Islet precursor cell (in vitro differentiated cells): ENCODE data around the gene CBR1.

Experiments used
- DNase-seq: peaks from one replicate; pipeline ENCODE4 v3.0.0-alpha.2; 2018

Gene CBR1

GRCh38 chr21:36069713-36070583, at the start of gene CBR1:
Gene CBR1, plus strand, starts transcription at chr21:36070024. Its CDS starts 92 bp downstream, at chr21:36070116.
- peak; percentile 86 for DNase-seq

GRCh38 chr21:36021251-36021837, 48.5 kb upstream of the CBR1 start:
- no peak for DNase-seq

DNA sequence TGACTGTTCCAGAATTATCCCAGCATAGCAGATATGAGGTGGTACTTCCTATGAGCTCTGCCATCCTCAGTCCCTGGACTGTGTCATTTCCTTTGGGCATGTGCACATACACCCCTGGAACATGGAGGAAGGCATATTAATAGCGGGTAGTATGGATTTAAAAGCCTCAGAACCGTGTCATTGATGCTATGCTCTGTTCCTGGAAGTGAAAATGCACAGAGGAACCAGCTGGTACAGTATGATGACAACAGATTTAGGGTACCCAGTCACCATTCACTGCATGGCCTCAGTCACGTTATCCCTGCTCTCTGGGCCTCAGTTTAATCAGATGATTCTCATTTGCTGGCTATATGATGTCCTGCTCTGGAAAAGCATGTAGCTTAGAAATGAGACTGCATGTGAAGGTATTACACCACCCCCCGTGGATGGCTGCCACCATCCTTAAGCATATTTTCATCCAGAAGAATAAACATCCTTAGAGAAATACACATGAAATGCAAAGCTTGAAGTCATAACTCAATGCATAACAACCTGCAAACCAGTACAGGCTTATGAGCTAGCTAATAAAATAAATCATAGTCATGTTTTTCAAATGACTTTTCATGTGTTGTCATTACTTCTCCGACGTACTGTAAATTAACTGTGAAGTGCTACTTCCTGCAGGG, 47.3 kb upstream of the CBR1 start:
- DNase-seq, result no peak

GRCh38 chr21:36023092-36023480, 46.7 kb upstream of the CBR1 start:
- DNase-seq, result no peak

DNA sequence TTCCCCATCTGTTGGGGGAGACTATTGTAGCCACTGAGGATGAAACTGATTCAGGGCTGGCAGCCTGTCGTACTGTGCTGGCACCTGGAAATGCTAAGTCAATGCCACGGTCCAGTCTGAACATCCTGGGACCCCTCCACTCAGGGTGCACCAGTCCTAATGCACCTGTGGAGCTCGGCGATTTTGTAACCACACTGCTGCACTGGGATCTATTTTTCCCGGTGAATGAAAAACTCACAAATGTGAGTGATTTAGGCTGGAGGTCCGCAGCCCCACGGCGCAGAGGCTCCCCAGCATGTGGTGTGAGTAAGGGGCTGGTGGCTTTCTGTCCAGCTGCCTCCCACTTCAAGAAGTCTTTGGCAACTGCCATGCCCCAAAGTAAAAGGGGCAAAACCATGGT, 45.0 kb upstream of the CBR1 start:
- DNase-seq, result no peak

- DNase-seq, result no peak
Observed at GRCh38 chr21:36027347-36027746, 42.5 kb upstream of the CBR1 start.

- DNase-seq, result peak; percentile 92
Observed at GRCh38 chr21:36028127-36029069, 41.4 kb upstream of the CBR1 start.

GRCh38 chr21:36029309-36029708, 40.5 kb upstream of the CBR1 start:
- DNase-seq, result no peak

DNA sequence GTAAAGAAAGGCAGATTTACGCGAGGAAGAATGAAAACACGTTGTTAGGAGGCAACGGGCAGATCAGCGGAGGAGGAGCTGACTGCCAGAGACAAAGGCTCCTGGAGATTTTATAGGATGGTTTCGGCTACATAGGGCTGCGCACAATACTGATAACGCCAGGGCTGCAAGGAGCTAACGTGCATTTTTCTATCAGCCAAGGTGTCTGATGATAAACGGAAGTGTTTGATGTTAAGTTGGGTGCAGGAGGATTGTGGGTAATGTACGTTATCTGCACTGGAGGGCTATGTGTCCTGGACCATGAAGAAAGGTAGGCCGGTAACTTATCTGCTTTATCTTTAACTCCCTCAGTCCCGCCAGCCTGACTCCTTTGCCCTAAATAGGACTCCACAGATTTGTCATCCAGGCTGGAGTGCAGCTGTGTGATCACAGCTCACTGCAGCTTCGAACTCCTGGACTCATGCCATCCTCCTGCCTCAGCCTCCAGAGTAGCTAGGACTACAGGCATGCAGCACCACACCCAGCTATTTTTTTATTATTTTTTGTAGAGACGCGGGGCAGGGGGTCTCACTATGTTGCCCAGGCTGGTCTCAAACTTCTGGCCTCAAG, 39.1 kb upstream of the CBR1 start:
- no peak for DNase-seq

DNA sequence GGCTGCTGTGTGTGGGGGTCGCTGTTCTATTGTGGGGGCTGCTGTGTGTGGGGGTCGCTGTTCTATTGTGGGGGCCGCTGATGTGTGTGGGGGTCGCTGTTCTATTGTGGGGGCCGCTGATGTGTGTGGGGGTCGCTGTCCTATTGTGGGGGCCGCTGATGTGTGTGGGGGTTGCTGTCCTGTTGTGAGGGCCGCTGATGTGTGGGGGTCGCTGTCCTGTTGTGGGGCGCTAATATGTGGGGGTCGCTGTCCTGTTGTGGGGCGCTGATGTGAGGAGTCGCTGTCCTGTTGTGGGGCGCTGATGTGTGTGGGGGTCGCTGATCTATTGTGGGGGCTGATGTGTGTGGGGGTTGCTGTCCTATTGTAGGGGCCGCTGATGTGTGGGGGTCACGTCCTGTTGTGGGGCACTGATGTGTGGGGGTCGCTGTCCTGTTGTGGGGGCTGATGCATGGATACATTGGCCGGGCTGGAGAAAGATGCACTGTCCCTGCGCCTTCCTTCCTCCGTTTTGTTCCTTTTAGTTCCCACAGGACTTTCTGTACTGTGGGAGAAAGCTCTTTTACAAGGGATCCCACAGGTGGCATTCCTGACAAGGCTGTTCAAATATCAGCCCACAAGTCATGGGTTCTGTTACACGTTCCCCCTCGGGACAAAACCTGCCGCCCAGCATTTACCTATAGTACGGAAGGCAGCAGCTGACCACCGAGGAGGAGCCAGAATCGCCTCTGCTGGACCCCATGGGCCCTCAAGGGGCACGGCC, 37.0 kb upstream of the CBR1 start:
- no peak for DNase-seq

- no peak for DNase-seq
Observed at GRCh38 chr21:36034211-36034913, 35.5 kb upstream of the CBR1 start.

- DNase-seq, result peak; percentile 74
Observed at GRCh38 chr21:36035381-36035791, 34.4 kb upstream of the CBR1 start.

DNA sequence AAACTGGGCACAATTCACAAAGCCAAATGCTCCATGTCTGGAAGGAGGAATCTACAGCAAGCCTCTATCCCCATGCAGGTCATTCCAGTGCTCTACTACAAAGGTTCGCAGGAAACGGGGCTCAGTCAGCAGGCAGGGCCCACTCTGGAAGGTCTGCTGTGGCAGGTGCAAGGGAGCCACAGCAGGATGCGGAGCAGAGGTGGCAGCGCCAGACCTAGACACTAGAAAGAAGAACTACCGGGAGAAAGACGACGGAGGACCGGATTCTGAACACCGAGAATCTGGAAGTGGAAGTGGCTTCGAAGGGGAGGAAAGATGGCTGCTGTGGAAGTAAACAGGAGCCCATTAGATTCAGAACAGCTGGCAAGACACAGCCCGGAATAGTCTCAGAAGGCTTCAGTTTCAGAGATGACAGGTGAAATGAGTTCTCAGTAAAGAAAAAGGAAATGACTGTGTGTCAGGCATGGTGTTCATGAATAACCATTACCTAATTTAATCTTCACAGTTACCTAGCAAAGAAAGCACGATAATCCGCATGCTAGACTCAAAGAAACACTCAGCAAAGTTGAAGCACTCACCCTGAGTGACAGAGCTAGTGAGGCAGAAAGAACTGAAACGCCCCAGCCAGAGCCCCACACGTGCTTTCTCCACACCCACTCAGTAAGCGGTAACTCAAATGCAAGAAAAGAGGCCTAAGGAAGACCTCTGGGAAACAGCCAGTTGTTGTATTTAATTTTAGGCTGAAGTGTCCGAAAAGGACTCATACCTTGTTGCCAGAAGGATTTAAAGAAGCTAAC, 30.9 kb upstream of the CBR1 start:
- DNase-seq, result no peak

DNA sequence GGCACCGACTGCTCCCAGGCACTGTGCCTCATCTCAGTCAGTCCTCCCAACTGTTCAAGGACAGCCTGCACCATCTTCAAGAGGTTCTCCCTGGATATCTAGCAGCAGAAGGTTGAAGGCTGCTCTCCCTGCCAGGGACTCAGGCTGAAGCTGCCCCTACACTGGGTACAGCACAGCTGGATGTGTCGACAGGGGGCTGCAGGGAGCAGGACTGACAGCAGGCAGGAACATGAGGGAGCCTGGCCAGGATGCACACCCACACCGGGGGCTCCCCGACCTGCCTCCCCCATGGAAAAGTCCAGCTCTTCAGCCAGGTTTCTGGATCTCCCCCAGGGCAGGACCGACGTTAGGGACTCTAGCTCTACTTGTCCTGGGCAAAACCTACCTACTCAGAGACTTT, 30.0 kb upstream of the CBR1 start:
- DNase-seq, result no peak

- no peak for DNase-seq
Observed at GRCh38 chr21:36040389-36040788, 29.4 kb upstream of the CBR1 start.

GRCh38 chr21:36041910-36042309, 27.9 kb upstream of the CBR1 start:
- DNase-seq, result no peak

GRCh38 chr21:36044056-36044455, 25.8 kb upstream of the CBR1 start:
- no peak for DNase-seq

DNA sequence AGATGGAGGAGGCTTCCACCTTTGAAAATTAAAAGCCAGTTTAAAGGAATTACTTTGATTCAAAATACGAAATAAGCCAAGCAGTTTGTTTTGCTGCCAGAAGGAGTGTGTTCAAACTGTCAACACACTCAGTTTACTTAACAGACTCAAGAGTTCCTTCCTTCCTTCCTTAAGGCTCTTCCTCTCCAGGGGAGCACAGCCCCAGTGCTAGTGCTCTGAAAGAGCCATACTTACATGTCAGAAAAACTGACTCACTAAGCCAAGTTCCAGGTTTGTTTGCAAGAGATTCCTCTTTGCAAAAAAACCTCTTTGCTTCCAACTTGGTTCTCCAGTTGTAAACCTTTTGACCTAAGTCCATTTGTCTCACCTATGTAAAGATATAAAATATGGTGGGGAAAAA, 23.8 kb upstream of the CBR1 start:
- no peak for DNase-seq

DNA sequence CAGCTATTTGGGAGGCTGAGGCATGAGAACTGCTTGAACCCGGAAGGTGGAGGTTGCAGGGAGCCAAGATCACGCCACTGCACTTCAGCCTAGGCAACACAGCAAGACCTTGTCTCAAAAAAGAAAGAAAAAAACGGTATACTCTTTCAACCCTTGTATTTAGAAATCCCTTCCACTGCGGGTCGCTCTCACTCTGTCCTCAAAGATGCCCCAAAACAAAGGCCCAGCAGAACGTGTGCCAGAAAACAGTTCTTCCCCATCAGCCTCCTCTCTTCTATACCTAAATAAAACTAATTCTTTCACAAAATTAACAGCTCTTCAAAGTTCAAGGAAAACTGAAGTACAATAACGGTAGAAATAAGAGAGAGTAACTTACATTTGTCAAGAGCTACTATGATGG, 22.7 kb upstream of the CBR1 start:
- DNase-seq, result no peak

GRCh38 chr21:36048357-36048756, 21.5 kb upstream of the CBR1 start:
- no peak for DNase-seq
